Sigmoid colon (tissue), 4 donors: ENCODE results near the gene CWC27.

Source experiments
- EP300 ChIP-seq, 4 donors: sonication (generic); formaldehyde crosslinking; IDR thresholded peaks; one replicate each; pipeline ENCODE4 v1.6.1; 2017; ENCODE audit warnings: antibody characterized with exemption in 4 of 4
- POLR2AphosphoS5 ChIP-seq, 4 donors: sonication (generic); formaldehyde crosslinking; IDR thresholded peaks; one replicate each; pipeline ENCODE4 v1.6.1; 2017; ENCODE audit warnings: antibody characterized with exemption in 4 of 4
- TF ChIP-seq, protein P1 (sequence below), 4 experiments: fragments of 450-650 bp in 3 of 4; fragments of 200-600 bp in 1 of 4; IDR thresholded peaks; one replicate each; pipeline ENCODE4 v1.5.1; 2016 to 2019; ENCODE audit warnings: antibody characterized with exemption in 4 of 4, mild to moderate bottlenecking in 3 of 4, moderate library complexity in 2 of 4

GRCh38 chr5:65013166-65013565 is 244.4 kb downstream of the CWC27 start:
- TF ChIP-seq, protein P1, sequence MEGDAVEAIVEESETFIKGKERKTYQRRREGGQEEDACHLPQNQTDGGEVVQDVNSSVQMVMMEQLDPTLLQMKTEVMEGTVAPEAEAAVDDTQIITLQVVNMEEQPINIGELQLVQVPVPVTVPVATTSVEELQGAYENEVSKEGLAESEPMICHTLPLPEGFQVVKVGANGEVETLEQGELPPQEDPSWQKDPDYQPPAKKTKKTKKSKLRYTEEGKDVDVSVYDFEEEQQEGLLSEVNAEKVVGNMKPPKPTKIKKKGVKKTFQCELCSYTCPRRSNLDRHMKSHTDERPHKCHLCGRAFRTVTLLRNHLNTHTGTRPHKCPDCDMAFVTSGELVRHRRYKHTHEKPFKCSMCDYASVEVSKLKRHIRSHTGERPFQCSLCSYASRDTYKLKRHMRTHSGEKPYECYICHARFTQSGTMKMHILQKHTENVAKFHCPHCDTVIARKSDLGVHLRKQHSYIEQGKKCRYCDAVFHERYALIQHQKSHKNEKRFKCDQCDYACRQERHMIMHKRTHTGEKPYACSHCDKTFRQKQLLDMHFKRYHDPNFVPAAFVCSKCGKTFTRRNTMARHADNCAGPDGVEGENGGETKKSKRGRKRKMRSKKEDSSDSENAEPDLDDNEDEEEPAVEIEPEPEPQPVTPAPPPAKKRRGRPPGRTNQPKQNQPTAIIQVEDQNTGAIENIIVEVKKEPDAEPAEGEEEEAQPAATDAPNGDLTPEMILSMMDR (IDR thresholded peaks at IDR 0.05), result no peak
- TF ChIP-seq EP300 (IDR thresholded peaks at IDR 0.05) (no peak), POLR2AphosphoS5 (IDR thresholded peaks at IDR 0.05) (no peak)
